Activated naive CD4-positive, alpha-beta T cell treated with anti-CD3 and anti-CD28 coated beads, Interleukin-2, amount 50 U/mL, for 72 hours (primary cell): ENCODE data around the gene LENEP. TPM values are rescaled to one million over a fixed set of nuclear protein-coding genes. Genes with fewer than 3 reads are reported as not detected.

Experiments
- ATAC-seq, 2 donors: fragments of 150-1000 bp; cut with Tn5 transposase; 2 replicates each; pipeline ENCODE4 v1.10.0; 2021; ENCODE audit warnings: mild to moderate bottlenecking in 2 of 2, moderate library complexity in 2 of 2
- DNase-seq, 2 donors: peaks; one replicate each; pipeline ENCODE4 v3.0.0; 2021 to 2022; ENCODE audit warnings: low spot score in 2 of 2
- H3K27ac Mint-ChIP-seq, 2 donors: one replicate each; pipeline ENCODE4 v1.8.0; 2022; ENCODE audit warnings: mild to moderate bottlenecking in 2 of 2, mixed read lengths in 2 of 2
- H3K36me3 Mint-ChIP-seq, 2 donors: one replicate each; pipeline ENCODE4 v1.8.0; 2022; ENCODE audit warnings: mixed read lengths in 2 of 2
- H3K9me3 Mint-ChIP-seq, 2 donors: one replicate each; pipeline ENCODE4 v1.8.0; 2022; ENCODE audit warnings: mixed read lengths in 2 of 2
- total RNA-seq, 2 donors: library from RNA; stranded (reverse); gene quantifications; one replicate each; pipeline ENCODE4 v1.2.3, GENCODE V29; 2022

Gene LENEP
- total RNA-seq, 2 donors from 2014 or later: 0.66 to 0.68 TPM

DNA sequence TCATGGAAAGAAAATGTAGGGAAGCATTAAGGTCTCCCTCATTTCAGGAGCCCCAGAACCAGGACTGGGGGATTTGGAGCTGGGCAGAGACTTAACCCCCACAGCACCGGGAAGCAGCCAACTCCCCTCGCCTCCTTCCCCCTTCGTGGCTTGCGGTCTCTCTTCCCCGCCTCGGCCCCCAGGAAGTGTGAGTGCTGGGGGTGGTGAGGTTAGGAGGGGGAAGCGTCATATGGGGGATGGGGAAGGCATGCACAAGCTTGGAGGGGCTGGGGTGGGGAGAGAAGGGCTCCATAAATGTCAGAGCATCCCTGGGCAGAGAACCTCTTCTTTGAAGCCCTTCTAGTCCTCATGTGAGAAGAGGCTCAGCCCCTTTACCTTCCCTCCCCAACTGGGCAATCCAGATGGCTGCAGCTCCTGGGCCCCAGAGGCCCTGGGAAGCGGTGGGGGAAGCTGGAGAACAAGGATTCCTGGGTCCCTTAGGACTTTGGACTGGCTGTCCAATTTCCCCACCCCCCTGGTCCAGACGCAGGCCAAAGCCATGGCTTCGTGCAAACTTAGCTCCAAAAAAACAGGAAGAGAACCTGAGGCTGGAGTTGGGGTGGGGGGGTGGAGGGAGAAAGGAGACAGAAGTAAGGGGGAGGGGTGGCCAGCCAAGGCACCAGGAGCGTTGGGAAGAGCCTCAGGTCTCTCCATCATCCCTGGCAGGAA, 17.0 kb downstream of the LENEP start:
- peak in 1 of 2 donors; percentile 67 for DNase-seq
- Mint-ChIP-seq H3K9me3 (no peaks in the 10 kb centered on the region), H3K36me3 (peaks cover 20 to 29% of the 10 kb centered on the region in 2 donors), H3K27ac (peak overlapping the region; percentile 90 to 92)
- no peak for ATAC-seq

DNA sequence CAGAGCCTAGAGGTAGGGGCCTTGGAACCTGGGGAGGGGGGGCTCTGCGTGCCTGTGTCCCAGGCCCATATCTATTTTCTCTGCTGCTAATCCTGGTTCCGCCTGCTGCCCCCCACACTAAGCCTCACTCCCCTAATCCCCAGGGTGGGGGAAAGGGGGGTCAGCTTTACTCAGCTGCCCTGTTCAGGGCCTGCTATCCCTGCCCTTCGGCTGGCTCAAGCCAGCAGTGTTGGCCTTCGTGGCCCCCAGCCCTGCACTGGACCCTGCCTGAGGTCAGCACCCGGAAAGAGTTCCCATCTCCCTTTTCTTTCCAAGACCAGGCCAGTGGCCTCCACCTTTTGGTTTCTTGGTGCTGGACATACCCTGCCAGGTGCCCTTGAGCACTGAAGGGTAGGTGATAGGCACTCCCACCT, 17.6 kb downstream of the LENEP start:
- Mint-ChIP-seq H3K36me3 (peaks cover 20 to 29% of the 10 kb centered on the region in 2 donors), H3K9me3 (no peaks in the 10 kb centered on the region), H3K27ac (peak overlapping the region; percentile 88 to 92)
- DNase-seq: no peak
- no peak for ATAC-seq

DNA sequence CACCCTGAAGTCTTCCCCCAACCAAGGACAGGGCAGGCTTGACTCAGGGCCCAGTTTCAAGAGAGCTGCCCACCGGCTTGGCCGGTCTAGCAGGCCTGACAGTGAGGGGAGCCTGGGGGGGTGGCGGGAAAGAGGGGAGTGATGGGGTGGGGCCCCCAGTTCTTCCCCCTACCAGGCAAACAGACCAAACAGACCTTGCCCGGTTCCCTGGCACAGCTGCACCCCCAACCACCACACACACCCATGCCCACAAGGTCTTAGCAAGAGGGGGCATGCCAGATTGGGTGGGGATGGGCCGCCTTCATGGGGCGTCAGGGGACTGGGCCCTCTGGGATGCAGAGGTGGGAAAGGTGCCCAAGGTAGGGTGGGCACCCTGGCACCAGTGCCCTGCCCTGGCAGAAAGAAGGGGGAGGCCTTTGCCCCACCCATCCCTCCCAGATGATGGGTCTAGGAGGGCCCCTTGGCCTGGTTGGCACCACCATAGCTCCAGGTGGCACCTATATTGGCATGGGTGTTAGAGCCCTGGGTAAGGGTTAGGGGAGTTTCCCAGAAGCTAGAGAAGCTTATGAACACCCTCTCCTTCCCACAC, 18.1 kb downstream of the LENEP start:
- Mint-ChIP-seq H3K9me3 (no peaks in the 10 kb centered on the region), H3K27ac (peak overlapping the region; percentile 88 to 92), H3K36me3 (peaks cover 20 to 29% of the 10 kb centered on the region in 2 donors)
- DNase-seq (no peak), ATAC-seq (no peak)

DNA sequence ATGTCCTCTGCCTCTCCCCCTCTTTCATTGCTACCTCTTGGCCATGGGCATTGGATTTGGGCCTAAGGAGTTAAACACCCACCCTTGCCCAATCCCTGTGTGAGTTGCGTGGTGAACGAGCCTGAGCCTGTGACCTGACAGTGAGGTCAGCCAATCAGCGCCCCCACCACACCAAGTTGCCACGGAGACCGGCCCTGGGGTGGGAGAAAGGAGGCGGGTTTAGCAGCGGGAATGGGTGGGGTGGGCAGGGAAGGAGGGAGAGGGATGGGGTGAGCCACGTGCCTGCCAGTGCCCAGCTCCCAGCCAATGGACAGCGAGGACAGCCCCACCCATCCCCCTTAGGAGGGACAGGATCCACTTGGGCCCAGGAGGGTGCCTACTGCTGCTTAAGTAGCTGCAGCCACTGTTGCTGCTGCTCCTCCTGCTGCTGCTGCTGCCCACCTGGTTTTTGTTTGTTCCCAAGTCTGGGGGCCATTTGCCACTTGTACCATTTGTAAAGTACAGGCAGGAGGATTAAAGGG, 18.7 kb downstream of the LENEP start:
- peaks cover 20 to 29% of the 10 kb centered on the region in 2 donors for H3K36me3 Mint-ChIP-seq
- DNase-seq (peak in 1 of 2 donors; percentile 47), ATAC-seq (peak in 1 of 2 donors; percentile 44)
- peak overlapping the region; percentile 76 to 86 for H3K27ac Mint-ChIP-seq
- H3K9me3 Mint-ChIP-seq: no peaks in the 10 kb centered on the region

DNA sequence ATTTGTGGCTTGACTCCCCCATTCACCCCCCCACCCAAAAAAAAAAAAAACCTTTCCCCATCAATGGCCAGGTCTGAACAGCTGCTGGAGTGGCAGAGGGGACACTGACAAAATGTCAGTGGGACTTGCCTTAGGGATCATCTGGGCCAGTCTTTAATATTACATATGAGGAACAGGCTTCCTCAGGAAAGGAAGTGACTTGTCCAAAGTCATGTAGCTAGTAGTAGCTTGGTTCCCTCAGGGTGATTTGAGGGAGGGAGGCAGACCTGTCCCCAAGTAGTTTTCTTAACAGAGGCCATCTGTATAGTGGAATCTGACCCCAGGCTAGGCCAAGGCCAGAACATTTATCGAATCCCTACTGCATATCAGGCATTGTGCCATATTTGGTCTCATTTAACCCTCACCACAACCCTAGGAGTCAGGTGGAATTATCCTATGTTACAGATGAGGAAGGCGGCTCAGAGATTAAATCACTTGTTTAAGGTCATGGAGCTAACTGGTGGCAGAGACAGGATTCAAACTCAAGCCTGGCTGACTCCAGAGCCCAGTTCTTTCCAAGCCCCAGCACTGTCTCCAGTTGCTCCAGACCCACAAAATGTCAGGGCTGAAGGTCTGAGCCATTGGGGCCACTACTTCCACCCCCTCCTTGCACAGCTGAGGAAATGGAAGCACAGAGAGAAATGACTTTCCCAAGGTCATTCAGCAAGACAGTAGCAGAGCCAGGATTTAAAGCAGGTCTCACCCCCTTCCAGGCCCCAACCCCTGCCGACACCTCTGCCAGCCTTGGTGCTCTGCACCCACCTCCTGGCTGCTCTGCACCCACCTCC, 19.6 kb downstream of the LENEP start:
- Mint-ChIP-seq H3K27ac (peak overlapping the region in 1 of 2 donors; percentile 76), H3K9me3 (no peaks in the 10 kb centered on the region), H3K36me3 (peaks cover 20 to 29% of the 10 kb centered on the region in 2 donors)
- no peak for ATAC-seq
- no peak for DNase-seq

DNA sequence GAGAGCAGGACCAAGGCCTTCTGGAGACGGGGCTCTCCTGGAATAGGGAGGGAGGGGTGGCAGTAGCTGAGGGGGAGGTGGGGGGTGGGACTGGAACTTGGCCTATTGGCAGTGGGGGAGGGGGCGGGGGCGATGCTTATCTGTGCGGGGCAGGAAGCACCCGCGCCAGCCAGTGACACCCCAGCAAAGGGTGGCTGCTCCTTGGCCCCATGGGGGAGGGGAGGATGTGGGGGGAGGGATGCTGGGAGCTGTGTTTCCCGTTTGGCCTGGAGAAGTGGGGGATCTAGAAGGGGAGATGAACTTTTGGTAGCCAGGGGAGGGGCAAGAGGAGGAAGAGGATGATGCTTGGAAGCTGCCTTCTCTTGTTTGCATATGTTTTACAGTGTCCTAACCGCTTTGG, 20.2 kb downstream of the LENEP start:
- DNase-seq (no peak), ATAC-seq (no peak)
- H3K27ac Mint-ChIP-seq: no peak overlapping the region
- H3K36me3 Mint-ChIP-seq: peaks cover 20 to 29% of the 10 kb centered on the region in 2 donors
- H3K9me3 Mint-ChIP-seq: no peaks in the 10 kb centered on the region

DNA sequence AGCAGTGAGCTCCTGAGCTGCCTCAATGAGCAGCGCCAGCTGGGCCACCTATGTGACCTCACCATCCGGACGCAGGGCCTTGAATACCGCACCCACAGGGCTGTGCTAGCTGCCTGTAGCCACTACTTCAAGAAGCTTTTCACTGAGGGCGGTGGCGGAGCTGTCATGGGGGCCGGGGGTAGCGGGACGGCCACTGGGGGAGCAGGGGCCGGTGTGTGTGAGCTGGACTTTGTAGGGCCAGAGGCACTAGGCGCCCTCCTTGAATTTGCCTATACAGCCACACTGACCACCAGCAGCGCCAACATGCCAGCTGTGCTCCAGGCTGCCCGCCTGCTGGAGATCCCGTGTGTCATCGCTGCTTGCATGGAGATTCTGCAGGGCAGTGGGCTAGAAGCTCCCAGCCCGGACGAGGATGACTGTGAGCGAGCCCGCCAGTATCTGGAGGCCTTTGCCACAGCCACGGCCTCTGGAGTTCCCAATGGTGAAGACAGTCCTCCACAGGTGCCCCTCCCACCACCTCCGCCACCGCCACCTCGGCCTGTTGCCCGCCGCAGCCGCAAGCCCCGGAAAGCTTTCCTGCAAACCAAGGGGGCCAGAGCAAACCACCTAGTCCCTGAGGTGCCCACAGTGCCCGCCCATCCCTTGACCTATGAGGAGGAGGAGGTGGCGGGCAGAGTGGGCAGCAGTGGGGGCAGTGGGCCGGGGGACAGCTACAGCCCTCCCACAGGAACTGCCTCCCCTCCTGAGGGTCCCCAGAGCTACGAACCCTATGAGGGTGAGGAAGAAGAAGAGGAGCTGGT, 21.5 kb downstream of the LENEP start:
- DNase-seq (no peak), ATAC-seq (no peak)
- Mint-ChIP-seq H3K9me3 (no peaks in the 10 kb centered on the region), H3K36me3 (peaks cover 17 to 24% of the 10 kb centered on the region in 2 donors), H3K27ac (peak overlapping the region in 1 of 2 donors; percentile 74)

DNA sequence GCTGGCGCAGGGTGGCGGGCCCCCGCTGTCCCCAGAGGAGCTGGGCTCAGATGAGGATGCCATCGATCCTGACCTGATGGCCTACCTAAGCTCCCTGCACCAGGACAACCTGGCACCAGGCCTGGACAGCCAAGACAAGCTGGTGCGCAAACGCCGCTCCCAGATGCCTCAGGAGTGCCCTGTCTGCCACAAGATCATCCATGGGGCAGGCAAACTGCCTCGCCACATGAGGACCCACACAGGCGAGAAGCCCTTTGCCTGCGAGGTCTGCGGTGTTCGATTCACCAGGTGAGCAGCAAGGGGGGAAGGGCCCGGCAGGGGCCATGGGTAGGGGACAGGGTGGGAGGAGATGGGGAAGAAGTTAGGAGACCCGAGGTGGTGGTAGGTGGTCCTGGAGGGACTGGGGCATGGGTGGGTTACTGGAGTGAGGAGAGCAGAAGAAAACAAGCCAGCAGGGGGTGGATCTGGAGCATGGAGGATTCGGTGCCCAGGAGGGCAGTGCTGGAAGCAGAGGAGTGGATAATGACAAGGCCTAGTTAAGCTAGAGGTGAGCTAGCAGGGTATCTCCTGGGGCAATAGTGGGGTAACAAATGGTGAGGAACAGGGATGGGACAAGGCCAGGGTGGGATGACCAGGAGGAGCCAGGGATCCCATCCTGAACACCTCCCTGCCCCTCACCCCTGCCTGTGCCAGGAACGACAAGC, 22.3 kb downstream of the LENEP start:
- H3K9me3 Mint-ChIP-seq: no peaks in the 10 kb centered on the region
- no peak for DNase-seq
- peak in 1 of 2 donors; percentile 0 for ATAC-seq
- peaks cover 15 to 19% of the 10 kb centered on the region in 2 donors for H3K36me3 Mint-ChIP-seq
- H3K27ac Mint-ChIP-seq: peak overlapping the region; percentile 72 to 74

DNA sequence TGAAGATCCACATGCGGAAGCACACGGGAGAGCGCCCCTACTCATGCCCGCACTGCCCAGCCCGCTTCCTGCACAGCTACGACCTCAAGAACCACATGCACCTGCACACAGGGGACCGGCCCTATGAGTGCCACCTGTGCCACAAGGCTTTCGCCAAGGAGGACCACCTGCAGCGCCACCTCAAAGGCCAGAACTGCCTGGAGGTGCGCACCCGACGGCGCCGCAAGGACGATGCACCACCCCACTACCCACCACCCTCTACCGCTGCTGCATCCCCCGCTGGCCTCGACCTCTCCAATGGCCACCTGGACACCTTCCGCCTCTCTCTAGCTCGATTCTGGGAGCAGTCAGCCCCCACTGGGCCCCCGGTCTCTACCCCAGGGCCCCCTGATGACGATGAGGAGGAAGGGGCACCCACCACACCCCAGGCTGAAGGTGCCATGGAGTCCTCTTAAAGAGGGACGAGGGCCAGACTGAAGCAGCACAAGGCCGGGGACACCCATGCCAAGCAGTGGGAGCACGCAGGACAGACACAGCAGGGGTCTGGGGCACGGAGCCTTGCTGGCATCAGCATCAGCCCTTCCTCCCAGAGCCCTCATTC, 22.9 kb downstream of the LENEP start:
- no peaks in the 10 kb centered on the region for H3K9me3 Mint-ChIP-seq
- H3K27ac Mint-ChIP-seq: peak overlapping the region; percentile 74 to 93
- peak in 1 of 2 donors; percentile 70 for DNase-seq
- peak in 1 of 2 donors; percentile 13 for ATAC-seq
- peaks cover 10 to 15% of the 10 kb centered on the region in 2 donors for H3K36me3 Mint-ChIP-seq

DNA sequence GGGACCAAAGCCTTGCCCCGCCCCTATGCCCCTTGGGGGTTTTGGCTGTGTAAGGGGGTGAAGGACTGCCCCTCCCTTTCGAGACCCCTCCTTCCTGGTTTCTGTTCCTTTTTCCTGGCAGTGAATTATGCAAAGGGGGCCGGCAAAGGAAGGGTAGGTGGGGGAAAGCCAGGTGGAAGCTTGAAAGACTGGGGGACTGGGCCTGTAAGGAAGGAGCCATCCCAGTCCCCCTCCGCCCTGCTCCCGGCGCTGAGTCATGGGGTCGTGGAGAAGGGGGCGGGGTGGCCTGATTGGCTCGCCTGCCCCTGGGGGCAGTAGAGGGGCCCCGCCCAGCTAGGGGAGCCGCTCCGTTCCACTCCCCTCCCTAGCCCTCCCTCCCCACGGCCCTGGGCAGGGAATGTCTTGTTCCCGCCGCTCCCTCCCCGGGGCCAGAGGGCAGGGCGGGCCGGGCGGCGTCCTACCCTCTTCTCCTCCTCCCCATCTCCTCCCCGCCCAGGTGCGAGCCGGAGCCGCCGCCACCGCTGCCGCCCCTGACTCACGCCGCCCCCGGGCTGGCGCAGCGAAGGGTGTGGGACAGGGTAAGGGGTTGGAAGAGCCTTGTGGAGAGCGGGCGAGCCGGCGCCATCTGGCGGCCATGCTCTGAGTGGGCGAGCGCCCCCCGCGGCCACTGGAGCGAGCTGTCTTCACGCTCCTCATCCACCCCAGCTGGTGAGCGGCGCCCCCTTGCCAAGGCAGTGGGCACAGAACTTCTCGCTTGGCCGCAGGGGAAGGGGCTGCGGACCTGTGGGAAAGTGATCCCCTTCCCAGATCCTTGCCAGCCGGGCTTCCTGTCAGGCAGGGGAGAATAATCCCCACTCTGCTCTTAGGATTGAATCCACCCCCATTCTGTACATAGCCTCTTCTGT, 23.9 kb downstream of the LENEP start:
- H3K27ac Mint-ChIP-seq: peak overlapping the region; percentile 44 to 74
- H3K9me3 Mint-ChIP-seq: no peaks in the 10 kb centered on the region
- DNase-seq (peak; percentile 93), ATAC-seq (peak; percentile 87 to 93)
- H3K36me3 Mint-ChIP-seq: peaks cover 10 to 15% of the 10 kb centered on the region in 2 donors

DNA sequence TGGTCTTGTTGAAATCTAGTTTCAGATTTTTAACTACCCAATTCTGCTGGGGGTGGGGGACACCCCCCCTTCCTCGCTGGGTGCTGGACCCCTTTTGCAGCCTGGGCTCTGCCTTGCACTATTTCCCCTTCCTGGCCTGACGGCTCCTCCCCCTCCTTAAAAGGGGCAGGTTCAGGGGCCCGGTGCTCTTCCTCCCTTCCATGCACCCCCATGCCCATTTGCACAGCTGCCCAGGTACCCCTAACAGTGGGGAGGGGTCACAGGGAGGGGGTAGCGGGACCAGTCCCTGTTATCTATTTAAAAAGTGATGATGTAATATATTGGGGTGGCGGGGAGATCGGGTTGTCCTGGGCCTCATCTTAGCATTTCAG, 24.5 kb downstream of the LENEP start:
- H3K36me3 Mint-ChIP-seq: peaks cover 10 to 12% of the 10 kb centered on the region in 2 donors
- DNase-seq: no peak
- no peaks in the 10 kb centered on the region for H3K9me3 Mint-ChIP-seq
- H3K27ac Mint-ChIP-seq: peak overlapping the region; percentile 44 to 55
- no peak for ATAC-seq

DNA sequence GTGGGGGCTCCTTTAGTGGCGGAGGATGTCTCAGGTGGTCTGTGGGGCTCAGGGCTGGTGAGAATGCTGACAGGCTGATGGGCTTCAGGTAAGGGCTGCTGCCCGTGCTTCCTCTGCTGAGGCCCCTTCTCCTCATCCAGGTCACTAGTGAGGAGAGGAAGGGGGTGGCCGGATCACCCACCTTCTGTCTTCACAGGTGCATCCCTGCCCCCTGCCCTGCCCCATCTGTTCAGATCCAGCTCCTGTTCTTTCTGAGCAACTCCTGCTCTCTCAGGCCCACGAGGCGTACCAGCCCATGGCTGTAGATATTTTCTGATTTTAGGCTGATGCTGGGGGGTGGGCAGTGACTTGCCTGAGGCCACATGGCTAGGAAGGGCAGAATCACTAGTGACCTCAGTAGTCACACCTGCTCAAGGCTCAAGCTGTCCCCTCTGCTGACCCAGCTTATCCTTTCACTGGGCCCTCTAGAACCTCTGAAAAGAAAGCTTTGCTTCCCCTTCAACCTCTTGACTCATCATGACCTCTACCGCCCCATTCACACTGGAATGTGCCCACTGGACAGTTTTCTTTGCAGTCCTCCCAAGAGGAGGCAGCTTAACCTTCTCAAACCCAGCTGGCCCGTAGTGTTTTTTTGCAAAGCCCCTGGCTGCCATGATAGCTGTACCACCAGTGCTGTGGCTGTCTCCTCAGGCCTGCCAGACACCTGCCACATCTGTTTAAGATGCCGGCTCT, 25.4 kb downstream of the LENEP start:
- DNase-seq (no peak), ATAC-seq (no peak)
- H3K27ac Mint-ChIP-seq: peak overlapping the region; percentile 53 to 76
- H3K36me3 Mint-ChIP-seq: peaks cover 7 to 10% of the 10 kb centered on the region in 2 donors
- no peaks in the 10 kb centered on the region for H3K9me3 Mint-ChIP-seq

DNA sequence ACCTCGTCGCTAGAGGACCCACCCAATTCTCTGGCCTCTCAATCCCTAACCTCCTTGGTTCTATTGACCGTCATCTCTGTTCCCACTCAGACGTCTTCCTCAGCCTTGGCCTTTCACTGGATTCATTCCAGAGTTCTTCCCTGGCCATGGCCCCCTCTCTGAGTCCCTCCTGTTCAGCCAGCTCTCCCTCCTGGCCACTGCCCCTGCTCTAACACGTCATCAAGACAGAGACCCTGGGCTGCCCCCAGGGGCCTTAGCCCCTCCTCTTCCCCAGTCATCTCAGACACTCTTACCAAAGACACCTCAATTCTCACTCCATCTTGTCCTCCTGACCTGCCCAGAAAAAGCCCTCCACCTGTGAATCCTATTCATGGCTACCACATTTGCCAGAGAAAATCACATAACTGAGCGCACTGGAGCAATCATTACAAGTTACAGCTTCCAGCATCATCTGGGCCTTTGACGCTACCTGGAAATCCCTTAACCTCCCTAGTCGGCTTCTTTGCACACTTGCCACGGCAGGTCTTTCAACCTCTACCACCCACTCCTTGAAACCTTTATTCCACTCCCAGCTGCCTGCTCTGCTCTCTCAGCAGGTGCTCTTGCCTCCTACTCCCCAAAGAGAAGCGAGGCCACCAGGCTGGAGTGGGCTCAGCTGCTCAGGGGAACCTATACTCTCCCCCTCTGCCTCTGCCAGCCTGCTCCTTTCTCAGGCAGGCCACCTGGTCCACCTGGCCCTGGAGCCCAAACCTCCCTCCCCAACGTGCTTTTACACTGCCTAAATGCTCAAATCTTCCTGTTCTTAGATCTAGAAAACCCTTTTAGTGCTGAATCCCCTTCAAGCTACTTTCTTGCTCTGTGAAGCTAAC, 26.2 kb downstream of the LENEP start:
- H3K9me3 Mint-ChIP-seq: no peaks in the 10 kb centered on the region
- peak overlapping the region; percentile 32 to 76 for H3K27ac Mint-ChIP-seq
- DNase-seq (no peak), ATAC-seq (no peak)
- peaks cover 7 to 10% of the 10 kb centered on the region in 2 donors for H3K36me3 Mint-ChIP-seq
